Skeletal muscle tissue (tissue), 4 donors: Measurements from ENCODE around the gene PDLIM3. TPM values are rescaled to one million over a fixed set of nuclear protein-coding genes. Genes with fewer than 3 reads are reported as not detected.

Experiments used
- H3K27ac ChIP-seq: one replicate; pipeline ENCODE4 v1.7.0; 2013; ENCODE audit warnings: mild to moderate bottlenecking, low read depth, low read length, inconsistent platforms
- H3K27me3 ChIP-seq, 3 donors: one replicate each; pipeline ENCODE4 v1.7.0; 2013; ENCODE audit warnings: low read length in 3 of 3; ENCODE audit not compliant: control insufficient read depth in 3 of 3, insufficient read depth in 3 of 3
- H3K36me3 ChIP-seq, 3 donors: one replicate each; pipeline ENCODE4 v1.7.0; 2013; ENCODE audit warnings: low read length in 3 of 3; ENCODE audit not compliant: control insufficient read depth in 3 of 3, insufficient read depth in 3 of 3
- H3K4me1 ChIP-seq, 3 donors: one replicate each; pipeline ENCODE4 v1.7.0; 2013; ENCODE audit warnings: low read length in 3 of 3, mild to moderate bottlenecking in 3 of 3; ENCODE audit not compliant: control insufficient read depth in 3 of 3, insufficient read depth in 3 of 3
- H3K4me3 ChIP-seq, 3 donors: one replicate each; pipeline ENCODE4 v1.7.0; 2013; ENCODE audit warnings: low read length in 3 of 3
- H3K9ac ChIP-seq, 3 donors: one replicate each; pipeline ENCODE4 v1.7.0; 2013; ENCODE audit warnings: low read length in 3 of 3, mild to moderate bottlenecking in 3 of 3, moderate library complexity in 2 of 3, low read depth in 1 of 3
- H3K9me3 ChIP-seq, 3 donors: one replicate each; pipeline ENCODE4 v1.7.0; 2013; ENCODE audit warnings: low read length in 3 of 3; ENCODE audit not compliant: control insufficient read depth in 3 of 3
- total RNA-seq: library from RNA; depleted of rRNA; stranded (reverse); fragments of >200 nt; gene quantifications from one replicate; pipeline ENCODE4 v1.2.3, GENCODE V29; 2014
- donor health status: Osteomylitis.

The PDLIM3 gene
- total RNA-seq, 1 donor from 2014 or later, result 415 TPM

GRCh38 chr4:185469580-185470154 lies 65.6 kb downstream of the PDLIM3 start:
- no peak overlapping the region for H3K9ac ChIP-seq
- H3K4me3 ChIP-seq, result no peak overlapping the region
- H3K36me3 ChIP-seq, result no peaks in the 10 kb centered on the region
- H3K27me3 ChIP-seq, result no peaks in the 10 kb centered on the region
- no peaks in the 10 kb centered on the region for H3K9me3 ChIP-seq
- H3K4me1 ChIP-seq, result peaks cover 8 to 11% (median 9%) of the 10 kb centered on the region in 3 donors
- H3K27ac ChIP-seq, result no peak overlapping the region

GRCh38 chr4:185468999-185469398 lies 66.3 kb downstream of the PDLIM3 start:
- no peaks in the 10 kb centered on the region for H3K9me3 ChIP-seq
- H3K4me3 ChIP-seq, result no peak overlapping the region
- no peaks in the 10 kb centered on the region for H3K27me3 ChIP-seq
- H3K4me1 ChIP-seq, result peaks cover 8 to 11% (median 9%) of the 10 kb centered on the region in 3 donors
- no peaks in the 10 kb centered on the region for H3K36me3 ChIP-seq
- H3K9ac ChIP-seq, result no peak overlapping the region
- no peak overlapping the region for H3K27ac ChIP-seq

- Histone ChIP-seq H3K9me3 (no peaks in the 10 kb centered on the region), H3K36me3 (no peaks in the 10 kb centered on the region), H3K4me3 (no peak overlapping the region), H3K27ac (no peak overlapping the region), H3K9ac (no peak overlapping the region), H3K27me3 (no peaks in the 10 kb centered on the region), H3K4me1 (peaks cover 8 to 11% (median 9%) of the 10 kb centered on the region in 3 donors)
Observed at GRCh38 chr4:185467991-185468390, 67.3 kb downstream of the PDLIM3 start.

GRCh38 chr4:185467101-185467500 lies 68.2 kb downstream of the PDLIM3 start:
- Histone ChIP-seq H3K27me3 (no peaks in the 10 kb centered on the region), H3K4me3 (no peak overlapping the region), H3K4me1 (peaks cover 6 to 10% (median 8%) of the 10 kb centered on the region in 3 donors), H3K9ac (no peak overlapping the region), H3K9me3 (no peaks in the 10 kb centered on the region), H3K27ac (no peak overlapping the region), H3K36me3 (no peaks in the 10 kb centered on the region)

GRCh38 chr4:185465707-185466106 lies 69.6 kb downstream of the PDLIM3 start:
- Histone ChIP-seq H3K9ac (no peak overlapping the region), H3K27me3 (no peaks in the 10 kb centered on the region), H3K27ac (no peak overlapping the region), H3K9me3 (no peaks in the 10 kb centered on the region), H3K4me1 (peaks cover 4 to 7% (median 4%) of the 10 kb centered on the region in 3 donors), H3K4me3 (no peak overlapping the region), H3K36me3 (no peaks in the 10 kb centered on the region)

GRCh38 chr4:185464887-185465286 lies 70.4 kb downstream of the PDLIM3 start:
- H3K4me1 ChIP-seq, result no peaks in the 10 kb centered on the region

GRCh38 chr4:185464183-185464582 lies 71.1 kb downstream of the PDLIM3 start:
- Histone ChIP-seq H3K36me3 (no peaks in the 10 kb centered on the region), H3K9me3 (no peaks in the 10 kb centered on the region), H3K9ac (no peak overlapping the region), H3K27me3 (no peaks in the 10 kb centered on the region), H3K4me1 (no peaks in the 10 kb centered on the region), H3K4me3 (no peak overlapping the region), H3K27ac (no peak overlapping the region)

More at GRCh38 chr4:185464887-185465286, 70.4 kb downstream of the PDLIM3 start:
- Histone ChIP-seq H3K36me3 (no peaks in the 10 kb centered on the region), H3K4me3 (no peak overlapping the region), H3K9me3 (no peaks in the 10 kb centered on the region), H3K9ac (no peak overlapping the region), H3K27me3 (no peaks in the 10 kb centered on the region), H3K27ac (no peak overlapping the region)

- Histone ChIP-seq H3K4me3 (no peak overlapping the region), H3K27me3 (no peaks in the 10 kb centered on the region), H3K9ac (no peak overlapping the region), H3K27ac (no peak overlapping the region), H3K9me3 (no peaks in the 10 kb centered on the region), H3K36me3 (no peaks in the 10 kb centered on the region), H3K4me1 (no peaks in the 10 kb centered on the region)
Observed at GRCh38 chr4:185463541-185463940, 71.8 kb downstream of the PDLIM3 start.

GRCh38 chr4:185461565-185461964 lies 73.7 kb downstream of the PDLIM3 start:
- Histone ChIP-seq H3K9ac (no peak overlapping the region), H3K4me3 (no peak overlapping the region), H3K9me3 (no peaks in the 10 kb centered on the region), H3K27ac (no peak overlapping the region), H3K4me1 (peaks cover 0 to 5% (median 3%) of the 10 kb centered on the region in 3 donors), H3K27me3 (no peaks in the 10 kb centered on the region), H3K36me3 (no peaks in the 10 kb centered on the region)

- Histone ChIP-seq H3K36me3 (no peaks in the 10 kb centered on the region), H3K27ac (no peak overlapping the region)
Observed at GRCh38 chr4:185457136-185457535, 78.2 kb downstream of the PDLIM3 start.

More at GRCh38 chr4:185457136-185457535, 78.2 kb downstream of the PDLIM3 start:
- Histone ChIP-seq H3K27me3 (no peaks in the 10 kb centered on the region), H3K9ac (no peak overlapping the region), H3K9me3 (no peaks in the 10 kb centered on the region), H3K4me3 (no peak overlapping the region), H3K4me1 (peaks cover 0 to 5% (median 3%) of the 10 kb centered on the region in 3 donors)
